Central memory CD8-positive, alpha-beta T cell (primary cell): ENCODE data around the gene MBTPS1.
A peak's percentile ranks its signal among the peaks of the same experiment; 100 is the strongest.

Experiments used
- ATAC-seq: fragments of 150-1000 bp; cut with Tn5 transposase; replicated peaks from 2 replicates; pipeline ENCODE4 v1.10.0; 2022; ENCODE audit warnings: mild to moderate bottlenecking, moderate FRiP score, moderate number of reproducible peaks; ENCODE audit not compliant: poor library complexity, severe bottlenecking; ENCODE audit errors: extremely low read depth
- DNase-seq, 2 donors: peaks; one replicate each; pipeline ENCODE4 v3.0.0; 2021; ENCODE audit warnings: low spot score in 2 of 2
- H3K27ac Mint-ChIP-seq: one replicate; pipeline ENCODE4 v1.8.0; 2022; ENCODE audit warnings: low read depth, mild to moderate bottlenecking, moderate library complexity, mixed read lengths
- H3K27me3 Mint-ChIP-seq: one replicate; pipeline ENCODE4 v1.8.0; 2022; ENCODE audit warnings: mixed read lengths
- H3K36me3 Mint-ChIP-seq: one replicate; pipeline ENCODE4 v1.8.0; 2022; ENCODE audit warnings: mild to moderate bottlenecking, moderate library complexity, mixed read lengths; ENCODE audit not compliant: insufficient read depth
- H3K4me1 Mint-ChIP-seq: one replicate; pipeline ENCODE4 v1.8.0; 2022; ENCODE audit warnings: mixed read lengths
- H3K4me3 Mint-ChIP-seq: one replicate; pipeline ENCODE4 v1.8.0; 2022; ENCODE audit warnings: mild to moderate bottlenecking, moderate library complexity, mixed read lengths
- H3K9me3 Mint-ChIP-seq: one replicate; pipeline ENCODE4 v1.8.0; 2022; ENCODE audit warnings: mixed read lengths

The MBTPS1 gene

GRCh38 chr16:84029297-84030047, 87.3 kb downstream of the MBTPS1 start:
- Mint-ChIP-seq H3K4me1 (no peaks in the 10 kb centered on the region), H3K9me3 (no peaks in the 10 kb centered on the region), H3K4me3 (no peak overlapping the region), H3K27ac (no peak overlapping the region), H3K27me3 (peaks cover 60% of the 10 kb centered on the region), H3K36me3 (peaks cover 1% of the 10 kb centered on the region)
- ATAC-seq: no peak
- no peak for DNase-seq

GRCh38 chr16:84027625-84028024, 89.1 kb downstream of the MBTPS1 start:
- no peak overlapping the region for H3K4me3 Mint-ChIP-seq
- DNase-seq (no peak), ATAC-seq (no peak)
- H3K36me3 Mint-ChIP-seq: peaks cover 1% of the 10 kb centered on the region
- no peaks in the 10 kb centered on the region for H3K4me1 Mint-ChIP-seq
- peaks cover 72% of the 10 kb centered on the region for H3K27me3 Mint-ChIP-seq
- no peak overlapping the region for H3K27ac Mint-ChIP-seq
- no peaks in the 10 kb centered on the region for H3K9me3 Mint-ChIP-seq

- DNase-seq (no peak), ATAC-seq (no peak)
- Mint-ChIP-seq H3K27me3 (peaks cover 76% of the 10 kb centered on the region), H3K36me3 (peaks cover under 1% of the 10 kb centered on the region), H3K4me3 (no peak overlapping the region), H3K9me3 (peaks cover 2% of the 10 kb centered on the region), H3K4me1 (no peaks in the 10 kb centered on the region), H3K27ac (no peak overlapping the region)
Observed at GRCh38 chr16:84026606-84027005, 90.1 kb downstream of the MBTPS1 start.

GRCh38 chr16:84024854-84025253, 91.9 kb downstream of the MBTPS1 start:
- DNase-seq: no peak
- Mint-ChIP-seq H3K9me3 (peaks cover 6% of the 10 kb centered on the region), H3K27ac (no peak overlapping the region), H3K27me3 (peaks cover 75% of the 10 kb centered on the region), H3K4me3 (no peak overlapping the region), H3K4me1 (no peaks in the 10 kb centered on the region), H3K36me3 (no peaks in the 10 kb centered on the region)
- ATAC-seq: no peak

- no peak for ATAC-seq
- Mint-ChIP-seq H3K9me3 (peaks cover 6% of the 10 kb centered on the region), H3K36me3 (no peaks in the 10 kb centered on the region), H3K27me3 (peaks cover 68% of the 10 kb centered on the region), H3K4me1 (no peaks in the 10 kb centered on the region), H3K4me3 (no peak overlapping the region), H3K27ac (no peak overlapping the region)
- DNase-seq: no peak
Observed at GRCh38 chr16:84022644-84023043, 94.1 kb downstream of the MBTPS1 start.

DNA sequence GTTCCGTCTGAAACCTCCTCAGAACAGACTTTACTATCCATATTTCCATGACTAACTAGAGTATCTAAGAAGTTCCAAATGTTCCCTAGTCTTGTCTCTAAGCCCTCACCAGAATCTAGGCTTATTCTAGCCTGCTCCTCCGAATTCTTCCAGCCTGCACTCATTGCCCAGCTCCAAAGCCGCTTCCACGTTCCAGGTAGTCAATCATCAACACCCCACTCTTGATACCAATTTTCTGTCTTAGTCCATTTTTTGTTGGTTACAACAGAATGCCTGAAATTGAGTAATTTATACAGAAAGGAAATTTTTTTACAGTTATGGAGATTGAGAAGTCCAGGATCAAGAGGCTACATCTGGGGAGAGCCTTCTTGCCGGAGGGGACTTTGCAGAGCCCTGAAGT, 95.3 kb downstream of the MBTPS1 start:
- no peaks in the 10 kb centered on the region for H3K4me1 Mint-ChIP-seq
- no peak for DNase-seq
- no peaks in the 10 kb centered on the region for H3K36me3 Mint-ChIP-seq
- peaks cover 6% of the 10 kb centered on the region for H3K9me3 Mint-ChIP-seq
- peaks cover 58% of the 10 kb centered on the region for H3K27me3 Mint-ChIP-seq
- no peak for ATAC-seq
- no peak overlapping the region for H3K4me3 Mint-ChIP-seq
- no peak overlapping the region for H3K27ac Mint-ChIP-seq

DNA sequence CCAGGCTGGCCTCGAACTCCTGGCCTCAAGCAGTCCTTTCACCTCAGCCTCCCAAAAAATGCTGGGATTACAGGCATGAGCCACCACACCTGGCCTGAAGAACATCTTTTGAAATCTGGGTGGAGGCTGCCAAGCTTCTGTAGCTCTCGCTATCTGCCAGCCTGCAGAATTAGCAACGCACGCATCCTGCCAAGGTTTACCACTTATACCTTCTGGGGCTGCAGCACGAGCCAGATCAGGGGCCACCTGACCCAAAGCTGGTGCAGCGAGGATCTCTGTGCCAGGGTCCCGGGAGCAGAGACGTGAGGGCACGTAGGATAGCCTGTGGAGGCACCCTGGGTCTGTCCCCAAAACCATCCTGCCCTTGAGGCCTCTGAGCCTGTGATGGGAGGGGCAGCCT, 96.4 kb downstream of the MBTPS1 start:
- no peak for ATAC-seq
- Mint-ChIP-seq H3K4me3 (no peak overlapping the region), H3K4me1 (no peaks in the 10 kb centered on the region), H3K27ac (no peak overlapping the region), H3K9me3 (peaks cover 6% of the 10 kb centered on the region), H3K36me3 (no peaks in the 10 kb centered on the region), H3K27me3 (peaks cover 54% of the 10 kb centered on the region)
- DNase-seq: no peak

GRCh38 chr16:84018710-84019109, 98.0 kb downstream of the MBTPS1 start:
- peaks cover 58% of the 10 kb centered on the region for H3K27me3 Mint-ChIP-seq
- H3K27ac Mint-ChIP-seq: no peak overlapping the region
- peaks cover 10% of the 10 kb centered on the region for H3K4me1 Mint-ChIP-seq
- no peak for DNase-seq
- H3K36me3 Mint-ChIP-seq: no peaks in the 10 kb centered on the region
- ATAC-seq: no peak
- no peak overlapping the region for H3K4me3 Mint-ChIP-seq
- peaks cover 6% of the 10 kb centered on the region for H3K9me3 Mint-ChIP-seq

DNA sequence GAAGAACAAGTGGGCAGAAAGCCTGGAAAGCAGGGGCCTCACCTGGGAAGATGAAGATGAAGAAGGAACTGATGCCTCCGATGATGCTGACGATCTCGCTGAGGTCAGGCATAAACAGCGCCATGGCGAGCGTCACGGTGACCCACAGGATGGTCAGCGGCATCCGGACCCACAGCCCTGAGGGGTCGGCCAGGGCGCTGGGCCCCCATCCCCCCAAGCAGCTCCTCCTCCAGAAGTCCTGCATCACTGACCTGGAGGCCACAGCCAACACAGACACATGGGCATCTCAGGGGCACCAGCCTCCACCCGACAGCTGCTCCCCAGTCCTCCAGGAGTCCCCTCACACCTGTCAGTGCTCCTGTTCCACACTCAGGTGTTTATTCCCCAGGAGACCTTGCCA, 100.3 kb downstream of the MBTPS1 start:
- no peak for DNase-seq
- Mint-ChIP-seq H3K4me1 (peaks cover 10% of the 10 kb centered on the region), H3K27ac (no peak overlapping the region), H3K27me3 (peaks cover 50% of the 10 kb centered on the region), H3K36me3 (no peaks in the 10 kb centered on the region), H3K4me3 (no peak overlapping the region), H3K9me3 (peaks cover 4% of the 10 kb centered on the region)
- no peak for ATAC-seq

DNA sequence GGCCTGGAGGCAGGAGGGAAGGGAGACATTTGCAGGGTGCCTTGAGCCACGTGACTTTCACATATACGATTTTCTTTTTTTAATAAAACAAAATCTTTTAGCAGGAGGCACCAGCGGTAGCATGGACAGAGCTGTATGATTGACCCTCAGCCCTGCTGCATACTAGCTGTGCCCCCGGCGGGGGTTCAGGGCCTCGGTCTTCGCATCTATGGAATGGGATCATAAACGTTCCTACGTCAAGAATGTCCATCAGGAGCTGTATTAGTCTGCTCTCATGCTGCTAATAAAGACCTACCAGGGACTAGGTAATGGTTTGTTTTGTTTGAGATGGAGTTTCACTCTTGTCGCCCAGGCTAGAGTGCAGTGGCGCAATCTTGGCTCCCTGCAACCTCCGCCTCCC, 101.3 kb downstream of the MBTPS1 start:
- peaks cover 51% of the 10 kb centered on the region for H3K27me3 Mint-ChIP-seq

GRCh38 chr16:84014570-84015327, 102.0 kb downstream of the MBTPS1 start:
- Mint-ChIP-seq H3K4me3 (peak overlapping the region; percentile 16), H3K36me3 (no peaks in the 10 kb centered on the region), H3K4me1 (peaks cover 10% of the 10 kb centered on the region), H3K27ac (no peak overlapping the region), H3K9me3 (no peaks in the 10 kb centered on the region), H3K27me3 (peaks cover 50% of the 10 kb centered on the region)
- DNase-seq (no peak), ATAC-seq (no peak)

More for the DNA sequence above, 101.3 kb downstream of the MBTPS1 start:
- no peaks in the 10 kb centered on the region for H3K36me3 Mint-ChIP-seq
- no peak overlapping the region for H3K27ac Mint-ChIP-seq
- peaks cover 10% of the 10 kb centered on the region for H3K4me1 Mint-ChIP-seq
- H3K9me3 Mint-ChIP-seq: no peaks in the 10 kb centered on the region
- no peak for ATAC-seq
- DNase-seq: no peak
- H3K4me3 Mint-ChIP-seq: no peak overlapping the region

- Mint-ChIP-seq H3K4me1 (peaks cover 10% of the 10 kb centered on the region), H3K4me3 (peak overlapping the region; percentile 16), H3K27ac (no peak overlapping the region), H3K36me3 (no peaks in the 10 kb centered on the region), H3K27me3 (peaks cover 42% of the 10 kb centered on the region), H3K9me3 (no peaks in the 10 kb centered on the region)
- DNase-seq: peak in 1 of 2 donors; percentile 23
- ATAC-seq: peak; percentile 43
Observed at GRCh38 chr16:84013787-84014569, 102.8 kb downstream of the MBTPS1 start.
